Stomach (tissue), 9 donors: ENCODE data around the gene COPE. TPM values are rescaled to one million over a fixed set of nuclear protein-coding genes. Genes with fewer than 3 reads are reported as not detected.

Experiments used
- DNase-seq, 2 donors: peaks; one replicate each; pipeline versions ENCODE4 v3.0.0 to v3.0.0-alpha.2; 2013 to 2019
- H3K27ac ChIP-seq, 5 donors: fragments of 200-600 bp in 4 of 5; sonication (generic) in 4 of 5; one replicate each; pipeline ENCODE4 v1.5.1; 2013 to 2019; ENCODE audit warnings: mild to moderate bottlenecking in 1 of 5, moderate library complexity in 1 of 5
- H3K27me3 ChIP-seq, 3 donors: fragments of 200-600 bp; sonication (generic); one replicate each; pipeline ENCODE4 v1.5.1; 2017 to 2019; ENCODE audit warnings: mixed run types in 1 of 3
- H3K36me3 ChIP-seq, 4 donors: fragments of 200-600 bp; sonication (generic); 1 replicate in 3 of 4; 2 replicates in 1 of 4; pipeline ENCODE4 v1.5.1; 2016 to 2019
- H3K4me1 ChIP-seq, 4 donors: fragments of 200-600 bp; sonication (generic); one replicate each; pipeline ENCODE4 v1.5.1; 2016 to 2019
- H3K4me3 ChIP-seq, 4 donors: fragments of 200-600 bp; sonication (generic) in 3 of 4; one replicate each; pipeline ENCODE4 v1.5.1; 2016 to 2019; ENCODE audit warnings: mild to moderate bottlenecking in 1 of 4
- H3K9me3 ChIP-seq, 4 donors: fragments of 200-600 bp; sonication (generic); one replicate each; pipeline ENCODE4 v1.5.1; 2016 to 2019
- EP300 ChIP-seq: sonication (generic); formaldehyde crosslinking; IDR thresholded peaks from one replicate; pipeline ENCODE4 v1.6.1; 2017; ENCODE audit warnings: antibody characterized with exemption
- POLR2A ChIP-seq, 4 donors: fragments of 450-650 bp; IDR thresholded peaks; one replicate each; pipeline ENCODE4 v1.6.1; 2016; ENCODE audit warnings: antibody characterized with exemption in 4 of 4, control low read depth in 2 of 4, mild to moderate bottlenecking in 1 of 4, moderate library complexity in 1 of 4
- POLR2AphosphoS5 ChIP-seq, 3 donors: sonication (generic); formaldehyde crosslinking; IDR thresholded peaks; one replicate each; pipeline ENCODE4 v1.6.1; 2016; ENCODE audit warnings: antibody characterized with exemption in 3 of 3
- WGBS, 5 donors: extraction: QIAGEN DNeasy Blood & Tissue Kit in 3 of 5; methylation state at CpG; one replicate each; pipeline versions ENCODE4 v1.1.5 to v1.1.7; 2013 to 2018; 5-methylcytosine and 5-hydroxymethylcytosine counted together
- intact Hi-C: fragments of 100-400 bp; cut with DNase I; formaldehyde crosslinking; loops from one replicate; pipeline ENCODE4 v1.15.1; 2023; ENCODE audit warnings: low total_unique reads
- polyA plus RNA-seq, 3 donors: library from polyadenylated mRNA; stranded (reverse); fragments of 200-250 nt; gene quantifications; one replicate each; pipeline ENCODE4 v1.2.3, GENCODE V29; 2013
- total RNA-seq, 5 donors: library from RNA; depleted of rRNA; stranded (reverse); fragments of >200 nt; gene quantifications; one replicate each; pipeline versions ENCODE4 v1.1.0 to v1.2.3, GENCODE V29; 2014 to 2016
- TF ChIP-seq, protein P1 (sequence below), 7 experiments: fragments of 450-650 bp in 4 of 7; fragments of 200-600 bp in 3 of 7; sonication (generic) in 3 of 7; IDR thresholded peaks; one replicate each; pipeline ENCODE4 v1.5.1; 2016 to 2019; ENCODE audit warnings: antibody characterized with exemption in 7 of 7, control low read depth in 2 of 7, mild to moderate bottlenecking in 1 of 7
- donor health status: healthy with polysubstance abuse.
- donor health status: Bipolar disorder and iron deficiency.
- donor health status: healthy.

Gene COPE
- total and polyA plus RNA-seq, 8 donors, result 76.7 to 283 (median 209) TPM

DNA sequence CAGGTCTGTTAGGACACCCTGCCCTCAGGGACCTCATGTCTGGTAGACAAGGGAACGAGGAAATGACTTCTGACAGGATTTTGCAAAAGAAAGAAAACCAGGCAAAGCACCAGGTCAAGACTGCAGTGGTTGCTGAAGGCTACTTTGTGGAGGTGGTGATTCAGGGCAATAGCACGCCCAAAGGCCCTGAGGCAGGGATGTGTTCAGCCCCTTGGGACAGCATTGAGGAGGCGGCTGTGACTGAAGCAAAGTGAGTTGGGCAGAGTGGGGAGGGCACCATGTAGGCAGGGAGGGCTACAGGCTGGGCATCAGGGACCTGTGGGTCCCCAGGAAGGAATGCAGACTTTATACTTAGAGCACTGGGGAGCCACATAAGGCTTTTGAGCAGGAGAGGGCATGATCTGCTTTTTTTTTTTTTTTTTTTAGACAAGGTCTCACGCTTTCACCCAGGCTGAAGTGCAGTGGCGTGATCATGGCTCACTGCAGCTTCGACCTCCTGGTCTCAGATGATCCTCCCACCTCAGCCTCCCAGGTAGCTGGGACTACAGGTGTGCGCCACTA lies 32.6 kb upstream of the COPE start:
- H3K4me3 ChIP-seq, result no peak overlapping the region
- no peak overlapping the region for H3K27ac ChIP-seq
- H3K4me1 ChIP-seq, result no peaks in the 10 kb centered on the region
- WGBS, 5 donors, result 82 to 90% (median 86%) methylated on average over 6 to 7 of the region's 7 CpGs
- intact Hi-C loops, result no loop called here
- H3K36me3 ChIP-seq, result no peaks in the 10 kb centered on the region
- no peaks in the 10 kb centered on the region for H3K27me3 ChIP-seq
- no peaks in the 10 kb centered on the region for H3K9me3 ChIP-seq
- DNase-seq, result no peak
- TF ChIP-seq EP300 (no peak), POLR2A (IDR thresholded peaks at IDR 0.05) (no peak), POLR2AphosphoS5 (IDR thresholded peaks at IDR 0.05) (no peak)
- TF ChIP-seq, protein P1, sequence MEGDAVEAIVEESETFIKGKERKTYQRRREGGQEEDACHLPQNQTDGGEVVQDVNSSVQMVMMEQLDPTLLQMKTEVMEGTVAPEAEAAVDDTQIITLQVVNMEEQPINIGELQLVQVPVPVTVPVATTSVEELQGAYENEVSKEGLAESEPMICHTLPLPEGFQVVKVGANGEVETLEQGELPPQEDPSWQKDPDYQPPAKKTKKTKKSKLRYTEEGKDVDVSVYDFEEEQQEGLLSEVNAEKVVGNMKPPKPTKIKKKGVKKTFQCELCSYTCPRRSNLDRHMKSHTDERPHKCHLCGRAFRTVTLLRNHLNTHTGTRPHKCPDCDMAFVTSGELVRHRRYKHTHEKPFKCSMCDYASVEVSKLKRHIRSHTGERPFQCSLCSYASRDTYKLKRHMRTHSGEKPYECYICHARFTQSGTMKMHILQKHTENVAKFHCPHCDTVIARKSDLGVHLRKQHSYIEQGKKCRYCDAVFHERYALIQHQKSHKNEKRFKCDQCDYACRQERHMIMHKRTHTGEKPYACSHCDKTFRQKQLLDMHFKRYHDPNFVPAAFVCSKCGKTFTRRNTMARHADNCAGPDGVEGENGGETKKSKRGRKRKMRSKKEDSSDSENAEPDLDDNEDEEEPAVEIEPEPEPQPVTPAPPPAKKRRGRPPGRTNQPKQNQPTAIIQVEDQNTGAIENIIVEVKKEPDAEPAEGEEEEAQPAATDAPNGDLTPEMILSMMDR (IDR thresholded peaks at IDR 0.05), result no peak

DNA sequence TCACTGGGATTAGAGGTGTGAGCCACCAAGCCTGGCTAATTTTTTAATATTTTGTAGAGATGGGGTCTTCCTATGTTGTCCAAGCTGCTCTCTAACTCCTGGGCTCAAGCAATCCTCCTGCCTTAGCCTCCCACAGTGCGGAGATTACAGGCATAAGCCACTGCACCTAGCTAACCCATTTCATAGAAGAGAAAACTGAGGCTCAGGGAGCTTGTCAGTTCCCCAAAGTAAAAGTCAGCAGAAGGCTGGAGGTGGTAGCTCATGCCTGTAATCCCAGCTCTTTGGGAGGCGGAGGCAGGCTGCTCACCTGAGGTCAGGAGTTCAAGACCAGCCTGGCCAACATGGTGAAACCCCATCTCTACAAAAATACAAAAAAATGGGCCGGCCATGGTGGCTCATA lies 30.7 kb upstream of the COPE start:
- Histone ChIP-seq H3K4me3 (no peak overlapping the region), H3K9me3 (no peaks in the 10 kb centered on the region), H3K27me3 (no peaks in the 10 kb centered on the region), H3K27ac (no peak overlapping the region), H3K4me1 (no peaks in the 10 kb centered on the region), H3K36me3 (no peaks in the 10 kb centered on the region)
- no peak for DNase-seq
- intact Hi-C loops, result no loop called here
- TF ChIP-seq, protein P1 (IDR thresholded peaks at IDR 0.05), result no peak
- TF ChIP-seq POLR2A (IDR thresholded peaks at IDR 0.05), result no peak
- 88 to 95% (median 89%) methylated on average over 3 of the region's 3 CpGs for WGBS, 5 donors

DNA sequence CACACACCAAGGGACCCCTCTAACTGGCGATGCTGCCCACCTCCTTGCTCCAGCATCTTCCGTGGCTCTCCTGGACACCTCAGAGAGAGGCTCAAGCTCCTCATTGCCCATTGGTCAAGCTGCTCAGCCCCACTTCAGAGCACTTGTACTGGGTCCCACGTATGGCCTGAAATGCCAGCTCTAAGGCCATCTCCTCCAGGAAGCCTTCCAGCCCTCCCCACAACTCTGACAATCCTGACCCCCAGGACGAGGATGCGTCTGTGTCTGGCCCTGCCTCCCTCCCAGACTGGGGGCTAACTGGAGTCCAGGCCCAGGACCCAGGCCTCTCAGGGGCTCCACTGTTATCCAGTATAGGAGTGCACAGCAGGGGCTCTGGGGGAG lies 29.8 kb upstream of the COPE start:
- intact Hi-C loops, result no loop called here
- Histone ChIP-seq H3K36me3 (no peaks in the 10 kb centered on the region), H3K9me3 (no peaks in the 10 kb centered on the region), H3K27me3 (no peaks in the 10 kb centered on the region), H3K27ac (no peak overlapping the region), H3K4me1 (no peaks in the 10 kb centered on the region), H3K4me3 (no peak overlapping the region)
- DNase-seq, result no peak
- 72 to 86% (median 82%) methylated on average over 5 of the region's 5 CpGs for WGBS, 5 donors
- TF ChIP-seq POLR2AphosphoS5 (IDR thresholded peaks at IDR 0.05), result no peak
- TF ChIP-seq POLR2A (IDR thresholded peaks at IDR 0.05), result no peak
- no peak for TF ChIP-seq EP300
- TF ChIP-seq, protein P1 (IDR thresholded peaks at IDR 0.05), result no peak

DNA sequence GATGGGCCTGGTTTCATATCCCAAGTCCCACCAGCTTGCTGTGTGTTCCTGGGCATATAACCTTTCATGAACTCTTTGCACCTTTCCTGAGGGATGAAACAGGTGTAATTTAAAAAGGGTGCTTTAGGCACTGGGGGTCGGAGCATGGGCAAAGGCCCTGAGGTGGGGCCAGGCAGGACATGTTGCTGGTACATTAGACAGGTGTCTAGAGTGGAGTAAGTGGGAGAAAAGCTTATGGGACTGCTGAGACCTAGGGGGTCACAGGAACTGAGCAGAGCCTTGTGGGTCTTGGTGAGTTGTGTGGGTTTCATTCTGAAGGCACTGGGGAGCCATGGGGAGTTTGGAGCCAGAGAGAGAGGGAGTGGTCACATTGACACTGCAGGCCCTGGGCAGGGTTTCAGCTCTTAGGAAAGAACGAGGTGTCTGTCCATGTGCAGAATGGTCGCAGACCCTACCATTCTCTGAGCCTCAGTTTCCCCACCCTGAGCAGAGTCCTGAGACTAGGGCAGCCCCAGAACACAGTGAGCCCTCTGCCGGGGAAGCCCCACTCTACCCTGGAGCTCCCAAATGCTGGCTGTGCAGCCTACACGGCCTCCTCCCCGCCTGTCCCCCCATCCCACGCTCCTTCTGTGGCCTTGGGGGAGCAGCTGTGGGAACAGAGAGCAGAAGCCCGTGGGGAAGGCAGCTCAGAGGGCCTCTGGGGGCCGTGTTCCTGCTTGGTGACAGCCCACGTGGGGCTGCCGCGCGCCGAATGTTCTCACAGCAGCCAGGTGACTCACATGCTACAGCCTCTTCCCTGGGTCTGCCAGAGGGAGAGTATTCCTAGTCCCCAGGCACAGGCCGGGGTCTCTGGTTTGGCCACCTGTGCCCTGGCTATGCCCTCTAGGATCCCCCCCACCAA lies 29.1 kb upstream of the COPE start:
- intact Hi-C loops, result no loop called here
- no peak for DNase-seq
- Histone ChIP-seq H3K27me3 (no peaks in the 10 kb centered on the region), H3K4me3 (no peak overlapping the region), H3K4me1 (no peaks in the 10 kb centered on the region), H3K36me3 (no peaks in the 10 kb centered on the region), H3K27ac (no peak overlapping the region), H3K9me3 (no peaks in the 10 kb centered on the region)
- TF ChIP-seq POLR2AphosphoS5 (IDR thresholded peaks at IDR 0.05) (no peak), EP300 (no peak), POLR2A (IDR thresholded peaks at IDR 0.05) (no peak)
- TF ChIP-seq, protein P1 (IDR thresholded peaks at IDR 0.05), result no peak
- WGBS, 5 donors, result 74 to 88% (median 82%) methylated on average over 7 to 15 of the region's 15 CpGs
